ENCODE data around the gene SRPK2. TPM values are rescaled to one million over a fixed set of nuclear protein-coding genes. Genes with fewer than 3 reads are reported as not detected.

Gene SRPK2
- total and polyA plus RNA-seq, 2 of the 13 experiments (the other 11 are each of a cell fraction or from before 2014, with no cell fraction given): 10.1 to 22.3 TPM

GRCh38 chr7:105238198-105238765 is 150.4 kb downstream of the SRPK2 start:
- peaks cover 5% of the 10 kb centered on the region; the same call in 1 of the 2 replicates for H4K20me1 ChIP-seq (ENCODE audit: insufficient read depth, low read length)
- 90% methylated on average over 5 of the region's 5 CpGs for WGBS (ENCODE audit: low lambda C conversion rate)
- intact Hi-C loops (cut with micrococcal nuclease; ENCODE audit: unreplicated experiment): no loop called here
- peaks cover 17% of the 10 kb centered on the region for H3K4me1 ChIP-seq (ENCODE audit: insufficient read depth, low read length)
- no peaks in the 10 kb centered on the region for H3K27me3 ChIP-seq (ENCODE audit: control insufficient read depth in 1 of 2, insufficient read depth in 2 of 2, low read length in 2 of 2)
- no peak overlapping the region for H3K4me2 ChIP-seq (ENCODE audit: low read depth, low read length)
- no peak overlapping the region for H3K27ac ChIP-seq (ENCODE audit: extremely low read length, insufficient read depth, low read length)
- ATAC-seq (no peak), DNase-seq (ENCODE audit: low spot score) (no peak), FAIRE-seq (no peak)
- in situ Hi-C loops (cut with HindIII; ENCODE audit: extremely low pct_ligation_motif_present, low pct_unique_long_range_greater_than_20kb): no loop called here
- CTCF ChIA-PET (ENCODE audit: low intra/inter-chr PET ratio, low total read pairs): no interaction called here
- no TSS peak for BruUV-seq (replicated peaks)
- peaks cover 26% of the 10 kb centered on the region for H3K79me2 ChIP-seq (ENCODE audit: insufficient read depth, low read length)
- TF ChIP-seq ZNF878 (CRISPR knock-in tag; IDR thresholded peaks at IDR 0.05) (no peak), CREB1 (IDR thresholded peaks at IDR 0.05) (peak; percentile 38; the same call in 1 of the 2 replicates), CREB1 (CRISPR knock-in tag; IDR thresholded peaks at IDR 0.05) (no peak), ARID4A (CRISPR knock-in tag; IDR thresholded peaks at IDR 0.05; ENCODE audit: borderline replicate concordance) (no peak), BRCA1 (CRISPR knock-in tag; IDR thresholded peaks at IDR 0.05) (no peak), POGZ (CRISPR knock-in tag; IDR thresholded peaks at IDR 0.05) (no peak)
- POLR2A ChIA-PET: no interaction called here
- no peak overlapping the region for H2AFZ ChIP-seq (ENCODE audit: low read length)
- H3K9me3 ChIP-seq (ENCODE audit: low read length): no peaks in the 10 kb centered on the region
- no peak overlapping the region for H3K9ac ChIP-seq (ENCODE audit: insufficient read depth, low read depth, low read length)
- H3K4me3 ChIP-seq (replicated peaks in 1 of 3; ENCODE audit: insufficient read depth in 1 of 3, low read depth in 2 of 3, low read length in 3 of 3): no peak overlapping the region
- no peaks in the 10 kb centered on the region for H3K36me3 ChIP-seq (replicated peaks in 1 of 2; ENCODE audit: control insufficient read depth in 1 of 2, insufficient read depth in 2 of 2, low read length in 2 of 2)

All from HepG2 (cell line).